HG03558 (cell line): Measurements from ENCODE around the gene PDPN.

Experiments used
- ATAC-seq: cut with Tn5 transposase; IDR thresholded peaks from one replicate; pipeline ENCODE4 v1.9.1; 2021; ENCODE audit warnings: moderate number of reproducible peaks; ENCODE audit not compliant: unreplicated experiment; ENCODE audit errors: extremely low read depth

The PDPN gene

GRCh38 chr1:13616234-13616633 is 32.6 kb downstream of the PDPN start:
- ATAC-seq: no peak

DNA sequence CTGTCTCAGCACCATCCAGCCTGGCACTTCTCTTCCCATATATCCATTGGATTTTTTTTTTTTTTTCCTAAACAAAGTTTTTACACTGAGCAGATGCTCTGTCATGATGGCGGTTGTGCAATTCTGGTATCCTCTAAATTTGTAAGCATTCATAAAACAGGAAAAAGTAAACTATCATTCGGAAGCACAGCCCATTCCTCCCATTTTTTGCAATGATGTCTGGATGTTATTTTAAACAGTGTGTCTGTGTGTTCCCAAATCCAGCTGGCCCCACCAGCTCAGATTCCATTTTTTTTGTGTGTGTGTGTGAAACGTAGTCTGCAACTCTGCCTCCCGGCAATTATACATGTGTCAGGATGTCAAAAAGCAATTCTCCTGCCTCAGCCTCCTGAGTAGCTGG is 33.5 kb downstream of the PDPN start:
- ATAC-seq: no peak

DNA sequence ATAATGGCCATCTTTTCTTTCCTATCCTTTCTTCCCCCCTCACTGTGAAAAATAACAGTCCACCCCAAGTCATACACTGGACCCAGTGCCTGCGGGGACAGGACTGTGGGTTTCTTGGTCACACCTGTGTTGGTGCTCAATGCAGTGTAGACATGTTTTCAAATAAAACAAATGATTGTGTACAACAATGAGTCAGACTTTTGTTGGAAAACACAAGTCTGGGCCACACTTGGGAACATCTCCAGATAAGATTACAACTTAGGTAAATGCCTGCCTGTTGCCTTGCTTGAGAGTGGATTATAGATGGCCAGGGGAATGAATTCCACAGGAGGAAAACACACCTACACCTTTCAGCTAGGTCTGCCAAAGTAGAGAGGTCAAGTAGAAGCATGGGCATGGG is 34.1 kb downstream of the PDPN start:
- ATAC-seq: no peak

- ATAC-seq: no peak
Observed at GRCh38 chr1:13618483-13618882, 34.9 kb downstream of the PDPN start.

DNA sequence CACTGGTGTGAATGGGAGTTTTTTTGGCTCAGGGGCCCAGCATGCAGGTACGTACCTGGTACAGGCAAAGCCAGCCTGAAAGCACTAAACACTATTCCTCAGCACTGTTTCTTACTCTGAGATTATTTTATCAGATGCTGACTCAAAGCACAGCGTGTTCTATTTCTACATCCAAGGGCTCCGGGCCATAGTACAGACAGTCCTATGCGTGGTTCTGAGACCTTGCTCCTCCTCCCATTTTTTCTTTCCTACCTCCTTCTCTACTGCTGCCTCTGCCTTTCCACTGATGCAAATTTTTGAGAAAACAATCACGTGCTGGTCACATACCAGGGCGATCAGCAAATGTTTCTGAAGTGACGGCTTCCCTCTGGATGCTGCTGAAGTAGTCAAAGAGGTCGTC is 36.3 kb downstream of the PDPN start:
- no peak for ATAC-seq

- ATAC-seq: no peak
Observed at GRCh38 chr1:13620825-13621224, 37.2 kb downstream of the PDPN start.

DNA sequence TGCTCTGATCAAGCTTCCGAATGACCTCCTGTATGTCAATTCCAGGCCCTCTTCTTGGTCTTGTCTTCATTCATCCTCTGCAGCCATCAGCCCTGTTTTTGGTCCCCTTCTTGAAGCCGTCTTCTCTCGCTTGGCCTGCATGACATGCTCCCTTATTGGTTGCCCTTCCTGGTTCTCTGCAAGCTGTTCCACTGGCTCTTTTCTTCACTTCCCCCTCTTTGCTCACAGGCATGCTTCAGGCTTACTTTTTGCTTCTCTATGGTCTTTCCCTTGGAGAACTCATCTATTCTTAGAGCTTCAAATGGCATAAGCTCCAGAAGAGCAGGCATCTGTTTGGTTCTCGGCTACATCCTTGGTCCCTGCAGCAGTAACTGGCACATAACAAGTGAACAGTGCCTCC is 38.8 kb downstream of the PDPN start:
- no peak for ATAC-seq

GRCh38 chr1:13623021-13623637 is 39.5 kb downstream of the PDPN start:
- no peak for ATAC-seq

DNA sequence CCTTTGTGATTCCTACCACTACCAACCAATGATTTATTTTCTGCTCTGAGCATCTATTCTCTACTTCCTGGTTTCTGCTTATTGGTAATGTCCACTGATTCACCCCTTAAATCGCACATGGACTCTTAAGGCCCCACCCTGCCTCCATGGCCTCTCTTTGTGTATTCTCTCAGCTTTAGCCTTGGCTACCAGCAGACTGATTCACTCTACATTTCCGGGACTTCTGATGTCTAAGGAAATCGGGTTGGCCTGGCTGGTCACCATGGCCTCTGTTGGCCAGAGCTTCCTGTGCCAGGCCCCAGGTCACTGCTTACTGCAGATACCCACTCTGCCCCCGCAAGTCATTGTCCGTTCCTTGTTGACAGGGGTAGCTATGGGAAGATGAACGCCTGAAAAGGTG is 40.9 kb downstream of the PDPN start:
- no peak for ATAC-seq

DNA sequence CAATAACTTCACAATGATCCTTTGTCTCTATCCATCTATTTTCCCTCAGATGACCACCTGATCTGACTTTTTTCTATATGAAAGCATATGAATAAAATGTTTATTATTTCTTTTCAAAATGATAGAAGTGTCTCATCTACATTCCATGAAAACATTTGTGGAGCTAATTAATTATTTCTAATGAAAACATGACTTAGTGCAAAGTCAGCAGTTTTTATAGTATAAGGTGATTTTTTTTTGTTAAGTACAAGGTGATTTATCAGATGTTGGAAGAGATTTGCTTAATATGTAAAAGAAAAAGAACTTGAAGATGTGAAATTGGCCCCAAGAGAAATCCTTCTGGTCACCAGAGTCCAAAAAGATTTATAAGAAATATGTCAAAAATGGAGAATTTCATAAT is 43.5 kb downstream of the PDPN start:
- ATAC-seq: no peak

GRCh38 chr1:13628218-13628617 is 44.6 kb downstream of the PDPN start:
- no peak for ATAC-seq

GRCh38 chr1:13628711-13629110 is 45.1 kb downstream of the PDPN start:
- no peak for ATAC-seq

- no peak for ATAC-seq
Observed at GRCh38 chr1:13642306-13643004, 58.8 kb downstream of the PDPN start.

- no peak for ATAC-seq
Observed at GRCh38 chr1:13643017-13643416, 59.4 kb downstream of the PDPN start.

- ATAC-seq: no peak
Observed at GRCh38 chr1:13646521-13646920, 62.9 kb downstream of the PDPN start.

DNA sequence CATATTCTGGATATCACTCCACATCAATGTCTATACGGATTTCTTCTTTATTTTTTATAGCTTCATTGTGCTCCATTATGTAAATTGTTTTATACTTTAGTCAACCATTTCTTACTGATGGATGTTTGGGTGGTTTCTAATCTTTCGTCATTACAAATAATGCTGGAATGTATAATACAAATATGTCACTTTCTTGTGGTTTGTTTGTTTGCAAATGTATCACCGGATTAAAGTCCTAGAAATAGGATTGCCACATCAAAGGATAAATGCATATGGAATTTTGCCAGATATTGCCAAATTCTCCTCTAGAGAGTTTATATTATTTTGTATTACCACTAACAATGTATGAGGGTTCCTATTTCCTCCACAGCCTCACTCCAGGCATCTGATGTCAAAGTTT is 67.6 kb downstream of the PDPN start:
- ATAC-seq: no peak

- no peak for ATAC-seq
Observed at GRCh38 chr1:13652238-13652637, 68.6 kb downstream of the PDPN start.

- ATAC-seq: no peak
Observed at GRCh38 chr1:13661539-13661938, 77.9 kb downstream of the PDPN start.

GRCh38 chr1:13662493-13662892 is 78.9 kb downstream of the PDPN start:
- ATAC-seq: no peak

GRCh38 chr1:13663969-13664368 is 80.3 kb downstream of the PDPN start:
- ATAC-seq: no peak

DNA sequence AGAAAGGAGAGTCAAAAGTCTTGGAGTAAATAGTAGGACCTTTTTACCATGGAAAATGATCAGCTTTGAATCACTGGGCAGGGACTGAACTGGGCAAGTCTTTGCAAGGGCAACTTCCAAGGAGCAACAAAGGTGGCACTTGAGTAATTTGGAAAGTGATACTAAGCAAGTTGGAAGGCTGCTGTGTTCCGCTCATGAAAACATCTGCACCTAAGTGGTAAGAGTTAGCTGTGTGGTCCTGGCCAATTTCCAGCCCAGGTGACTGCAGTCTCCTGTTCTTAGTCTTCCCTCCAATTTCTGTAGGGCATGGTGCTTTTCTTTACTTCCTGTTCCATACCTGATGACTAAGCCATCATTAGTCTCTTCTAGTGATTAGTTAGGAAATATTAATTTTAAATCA is 80.8 kb downstream of the PDPN start:
- ATAC-seq: no peak

- no peak for ATAC-seq
Observed at GRCh38 chr1:13666317-13666716, 82.7 kb downstream of the PDPN start.
